K562 (cell line): Measurements from ENCODE around the gene CH25H. TPM values are rescaled to one million over a fixed set of nuclear protein-coding genes. Genes with fewer than 3 reads are reported as not detected.

ENCODE experiments used
- ATAC-seq: fragments of 200-7000 bp; cut with Tn5 transposase; 3 replicates; pipeline ENCODE4 v1.9.1; 2020; ENCODE audit warnings: moderate library complexity
- BruUV-seq: library from RNA; stranded (reverse); fragments of 400-500 nt; replicated peaks from 2 replicates; lab custom pipeline; 2021; lab: Mats Ljungman, UMichigan
- CTCF ChIA-PET: fragments of 300-600 bp; formaldehyde crosslinking; extraction: SDS; loops from one replicate; lab custom pipeline; 2021; ENCODE audit warnings: low intra/inter-chr PET ratio; lab: Yijun Ruan, JAX
- POLR2A ChIA-PET: fragments of 300-600, 350-650 bp; sonication (Branson Sonifier 250); formaldehyde crosslinking; extraction: SDS; loops from one replicate; lab custom pipeline; 2021; ENCODE audit warnings: antibody characterized with exemption, inconsistent platforms; lab: Yijun Ruan, JAX
- DNase-seq, 4 experiments: peaks; one replicate each; pipeline versions ENCODE4 v3.0.0 to v3.0.0-alpha.2; 2011 to 2018; ENCODE audit warnings: low spot score in 3 of 4, mixed read lengths in 3 of 4; ENCODE audit errors: extremely low read depth in 1 of 4
- FAIRE-seq: peaks from 2 replicates; lab custom pipeline; 2011; peaks lifted over from hg19 to GRCh38; lab: Jason Lieb, UNC
- H2AFZ ChIP-seq: 2 replicates; pipeline ENCODE4 v1.6.0; 2011; ENCODE audit warnings: low read depth, low read length, control low read depth, inconsistent platforms
- H3K27ac ChIP-seq: fragments of 200-600 bp; 3 replicates; pipeline ENCODE4 v1.8.0; 2011; ENCODE audit warnings: low read depth, mild to moderate bottlenecking, control low read depth, inconsistent platforms, low read length, moderate library complexity, mixed read lengths; ENCODE audit errors: extremely low read depth
- H3K27me3 ChIP-seq, 2 experiments: fragments of 300-600 bp in 1 of 2; 2 replicates in 1 of 2; 3 replicates in 1 of 2; pipeline versions ENCODE4 v1.6.0 to v1.8.0; 2011; ENCODE audit warnings: inconsistent platforms in 2 of 2, low read length in 2 of 2, mild to moderate bottlenecking in 1 of 2, mixed read lengths in 1 of 2, moderate library complexity in 1 of 2; ENCODE audit not compliant: control insufficient read depth in 2 of 2, insufficient read depth in 2 of 2
- H3K36me3 ChIP-seq: fragments of 300-600 bp; 3 replicates; pipeline ENCODE4 v1.8.0; 2011; ENCODE audit warnings: mild to moderate bottlenecking, low read length, inconsistent platforms; ENCODE audit not compliant: control insufficient read depth, insufficient read depth
- H3K4me1 ChIP-seq, 2 experiments: fragments of 200-600 bp in 1 of 2; replicated peaks in 1 of 2; 2 replicates in 1 of 2; 3 replicates in 1 of 2; pipeline versions ENCODE4 v1.5.1 to v1.8.0; 2011; ENCODE audit warnings: inconsistent platforms in 2 of 2, low read length in 2 of 2, mild to moderate bottlenecking in 1 of 2, mixed read lengths in 1 of 2, moderate library complexity in 1 of 2; ENCODE audit not compliant: control insufficient read depth in 2 of 2, insufficient read depth in 2 of 2
- H3K4me2 ChIP-seq: 2 replicates; pipeline ENCODE4 v1.6.1; 2011; ENCODE audit warnings: low read length, control low read depth, inconsistent platforms, mixed read lengths; ENCODE audit not compliant: insufficient read depth
- H3K4me3 ChIP-seq: fragments of 200-600 bp; sonication (generic), shearing (Covaris generic); 2 replicates; pipeline ENCODE4 v1.5.1; 2016; ENCODE audit warnings: control low read depth, inconsistent platforms
- H3K79me2 ChIP-seq: fragments of 200-600 bp; 3 replicates; pipeline ENCODE4 v1.8.0; 2011; ENCODE audit warnings: low read length, inconsistent platforms; ENCODE audit not compliant: control insufficient read depth, insufficient read depth
- H3K9ac ChIP-seq, 2 experiments: 2 replicates each; pipeline versions ENCODE4 v1.6.0 to v1.6.1; 2011; ENCODE audit warnings: low read depth in 2 of 2, low read length in 2 of 2, control low read depth in 1 of 2, inconsistent platforms in 1 of 2, mild to moderate bottlenecking in 1 of 2, mixed read lengths in 1 of 2; ENCODE audit not compliant: insufficient read depth in 1 of 2
- H3K9me1 ChIP-seq: one replicate; pipeline ENCODE4 v1.6.0; 2011; ENCODE audit warnings: inconsistent platforms, mild to moderate bottlenecking, low read length, moderate library complexity; ENCODE audit not compliant: control insufficient read depth, insufficient read depth
- H3K9me3 ChIP-seq: replicated peaks from 2 replicates; pipeline ENCODE4 v1.5.1; 2011; ENCODE audit warnings: low read depth, low read length, inconsistent platforms; ENCODE audit not compliant: control insufficient read depth, insufficient read depth
- H4K20me1 ChIP-seq: replicated peaks from 2 replicates; pipeline ENCODE4 v1.6.1; 2011; ENCODE audit warnings: low read length, inconsistent platforms, mixed read lengths; ENCODE audit not compliant: control insufficient read depth, insufficient read depth
- ARID1B ChIP-seq: fragments of 450-650 bp; IDR thresholded peaks from 2 replicates; pipeline ENCODE4 v1.6.1; 2016; ENCODE audit warnings: antibody characterized with exemption, mild to moderate bottlenecking, inconsistent platforms
- CBFA2T3 ChIP-seq: fragments of 450-650 bp; IDR thresholded peaks from 2 replicates; pipeline ENCODE4 v1.6.1; 2017
- COPS2 ChIP-seq: fragments of 450-650 bp; conservative IDR thresholded peaks from 2 replicates; pipeline ENCODE4 v1.6.1; 2016; ENCODE audit warnings: mild to moderate bottlenecking, moderate library complexity
- NFIC ChIP-seq: fragments of 450-650 bp; IDR thresholded peaks from 2 replicates; pipeline ENCODE4 v1.6.1; 2017; ENCODE audit warnings: mild to moderate bottlenecking, inconsistent platforms
- RBM17 ChIP-seq: fragments of 200-400 bp; formaldehyde crosslinking; IDR thresholded peaks from 2 replicates; pipeline ENCODE4 v1.6.1; 2017; ENCODE audit warnings: low read depth, mild to moderate bottlenecking, low read length, borderline replicate concordance
- TAL1 ChIP-seq: fragments of 450-650 bp; IDR thresholded peaks from 2 replicates; pipeline ENCODE4 v1.6.1; 2016; ENCODE audit warnings: mild to moderate bottlenecking
- TCF3 ChIP-seq: sonication (generic); formaldehyde crosslinking; IDR thresholded peaks from 2 replicates; pipeline ENCODE4 v1.4.0; 2020; ENCODE audit warnings: mild to moderate bottlenecking, missing genetic modification reagents
- WGBS: fragments of 100-300 bp; shearing (Covaris generic); methylation state at CpG from one replicate; pipeline ENCODE4 v1.1.6; 2016; ENCODE audit warnings: low coverage, mixed read lengths; ENCODE audit not compliant: insufficient coverage; ENCODE audit errors: missing lambda C conversion rate; 5-methylcytosine and 5-hydroxymethylcytosine counted together
- in situ Hi-C: fragments of 300-500 bp; cut with MboI; formaldehyde crosslinking; loops from 4 replicates; pipeline ENCODE4 v1.15.0; 2018; ENCODE audit warnings: inconsistent platforms, mixed read lengths
- intact Hi-C: fragments of 100-400 bp; cut with micrococcal nuclease; formaldehyde crosslinking; loops from 2 replicates; pipeline ENCODE4 v1.14.2; 2022
- polyA plus RNA-seq, 8 experiments: library from polyadenylated mRNA; depleted of rRNA in 4 of 8; stranded (reverse) in 5 of 8; unstranded in 3 of 8; fragments of >200 nt; fragmentation: Nextera tagmentation in 2 of 8; fragmentation: Illumina TruSeq in 1 of 8; extraction: Ambion mirVana in 2 of 8; extraction: Trizol in 1 of 8; gene quantifications; 2 replicates each; pipeline versions ENCODE4 v1.2.1 to v1.2.3, GENCODE V29; 2011 to 2014; ENCODE audit warnings: inconsistent platforms in 1 of 8, missing spikeins in 1 of 8
- total RNA-seq, 7 experiments: library from RNA; depleted of rRNA in 6 of 7; stranded (reverse); fragments of >200 nt in 6 of 7; fragmentation: Illumina TruSeq in 2 of 7; extraction: Trizol in 2 of 7; gene quantifications; 2 replicates each; pipeline versions ENCODE4 v1.2.1 to v1.2.3, GENCODE V29; 2011 to 2021; ENCODE audit warnings: low replicate concordance in 1 of 7
- TF ChIP-seq, protein P1 (sequence below), 3 experiments: fragments of 200-800 bp in 1 of 3; sonication (Bioruptor generic) in 1 of 3; sonication (generic) in 1 of 3; formaldehyde crosslinking in 1 of 3; IDR thresholded peaks; 2 replicates each; pipeline versions ENCODE4 v1.6.1 to v1.8.0; 2016 to 2022; ENCODE audit warnings: mild to moderate bottlenecking in 2 of 3, missing compliant biosample characterization in 2 of 3, missing genetic modification characterization in 2 of 3, missing genetic modification reagents in 1 of 3

The CH25H gene
- total and polyA plus RNA-seq, 9 of the 15 experiments (the other 6 are each of a cell fraction or from before 2014, with no cell fraction given): not detected

DNA sequence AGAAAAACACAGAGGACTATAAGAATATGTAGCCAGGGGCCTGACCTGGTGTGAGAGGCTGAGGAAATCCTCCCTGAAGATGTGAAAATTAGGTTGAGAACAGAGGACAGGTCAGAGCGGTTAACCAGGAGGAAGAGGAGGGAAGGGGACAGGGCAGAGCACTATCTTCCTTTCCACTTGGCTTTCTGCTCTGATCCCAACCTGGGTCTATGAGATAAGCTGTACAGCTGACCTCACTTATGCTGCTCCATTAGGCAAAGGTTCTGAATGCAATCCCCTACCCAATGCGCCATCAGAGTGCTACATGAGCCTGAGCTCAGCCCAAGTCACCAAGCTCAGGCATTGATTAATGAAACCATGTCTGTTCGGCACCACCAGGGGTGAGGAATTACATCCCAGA is 33.9 kb upstream of the CH25H start:
- no peak overlapping the region for H3K9ac ChIP-seq
- ChIA-PET POLR2A (no interaction called here), CTCF (no interaction called here)
- no peaks in the 10 kb centered on the region for H3K79me2 ChIP-seq
- no peaks in the 10 kb centered on the region; a peak in 1 of 5 replicates for H3K4me1 ChIP-seq
- WGBS: 0% methylated on average over 2 of the region's 3 CpGs
- H3K4me3 ChIP-seq: no peak overlapping the region
- no peak overlapping the region for H2AFZ ChIP-seq
- no peak overlapping the region for H3K27ac ChIP-seq
- H3K4me2 ChIP-seq: no peak overlapping the region
- no peaks in the 10 kb centered on the region for H3K9me3 ChIP-seq
- FAIRE-seq (no peak), ATAC-seq (no peak), DNase-seq (peak in 1 of 4 experiments; percentile 18)
- intact Hi-C loops: no loop called here
- H3K36me3 ChIP-seq: no peaks in the 10 kb centered on the region
- no peaks in the 10 kb centered on the region for H4K20me1 ChIP-seq
- TF ChIP-seq TCF3 (CRISPR knock-in tag) (peak; percentile 25; the same call in 1 of the 2 replicates), CBFA2T3 (peak; percentile 48), RBM17 (no peak), ARID1B (peak; percentile 18; the same call in 1 of the 2 replicates), TAL1 (peak; percentile 37; the same call in 1 of the 2 replicates), NFIC (no peak), COPS2 (no peak)
- TF ChIP-seq, protein P1, sequence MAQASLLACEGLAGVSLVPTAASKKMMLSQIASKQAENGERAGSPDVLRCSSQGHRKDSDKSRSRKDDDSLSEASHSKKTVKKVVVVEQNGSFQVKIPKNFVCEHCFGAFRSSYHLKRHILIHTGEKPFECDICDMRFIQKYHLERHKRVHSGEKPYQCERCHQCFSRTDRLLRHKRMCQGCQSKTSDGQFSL (CRISPR knock-in tag; IDR thresholded peaks at IDR 0.05): no peak
- TF ChIP-seq, protein P1 (tag; IDR thresholded peaks at IDR 0.05): no peak
- H3K9me1 ChIP-seq: no peaks in the 10 kb centered on the region
- H3K27me3 ChIP-seq: no peaks in the 10 kb centered on the region
- no TSS peak for BruUV-seq
- in situ Hi-C loops: no loop called here
